Measurements from ENCODE around the gene PRSS2.

- no peak for TF ChIP-seq POLR2A (IDR thresholded peaks at IDR 0.05)
- TF ChIP-seq CTCF (IDR thresholded peaks at IDR 0.05) = no peak
- no peak for TF ChIP-seq POLR2AphosphoS5 (IDR thresholded peaks at IDR 0.05)
Observed at GRCh38 chr7:142792593-142792992, 21.8 kb downstream of the PRSS2 start.
